Brain pericyte (primary cell): ENCODE results near the gene WHAMM.
"Not testable (repeated sequence)": the region's sequence is repeated elsewhere in the genome, so short reads cannot be mapped to it uniquely, and the experiment has no call there.

Experiments
- DNase-seq: peaks from one replicate; pipeline ENCODE4 v3.0.0-alpha.2; 2012; ENCODE audit warnings: low read depth, low spot score

WHAMM gene

GRCh38 chr15:82803793-82804574, 5.4 kb upstream of the WHAMM start:
- DNase-seq: no peak

- DNase-seq: no peak
Measured at GRCh38 chr15:82804575-82804949, 4.9 kb upstream of the WHAMM start.

GRCh38 chr15:82805994-82806406, 3.4 kb upstream of the WHAMM start, which contains the start of gene FSD2:
Gene FSD2 (minus strand): TSS chr15:82806069. CDS start chr15:82787390, 18,679 bp downstream.
- no peak for DNase-seq

- no peak for DNase-seq
Measured at GRCh38 chr15:82807920-82808633, 1.4 kb upstream of the WHAMM start.

GRCh38 chr15:82808634-82809041, 790 bp upstream of the WHAMM start:
- no peak for DNase-seq

- DNase-seq: no peak
Measured at GRCh38 chr15:82810061-82810889, 847 bp downstream of the WHAMM start.

- DNase-seq: no peak
Measured at GRCh38 chr15:82810890-82811426, 1.5 kb downstream of the WHAMM start.

GRCh38 chr15:82812994-82813393, 3.6 kb downstream of the WHAMM start:
- no peak for DNase-seq

- DNase-seq: no peak
Measured at GRCh38 chr15:82820128-82820527, 10.7 kb downstream of the WHAMM start.

- not testable (repeated sequence) for DNase-seq
Measured at GRCh38 chr15:82821396-82821795, 12.0 kb downstream of the WHAMM start.

GRCh38 chr15:82821851-82822250, 12.4 kb downstream of the WHAMM start:
- not testable (repeated sequence) for DNase-seq

- no peak for DNase-seq
Measured at GRCh38 chr15:82823049-82823448, 13.6 kb downstream of the WHAMM start.

GRCh38 chr15:82828075-82828474, 18.6 kb downstream of the WHAMM start:
- no peak for DNase-seq

- no peak for DNase-seq
Measured at GRCh38 chr15:82829234-82829633, 19.8 kb downstream of the WHAMM start.

- no peak for DNase-seq
Measured at GRCh38 chr15:82830427-82831173, 21.2 kb downstream of the WHAMM start.

GRCh38 chr15:82831894-82832600, 22.6 kb downstream of the WHAMM start:
- no peak for DNase-seq

GRCh38 chr15:82832601-82833361, 23.4 kb downstream of the WHAMM start:
- no peak for DNase-seq

GRCh38 chr15:82833362-82833682, 23.9 kb downstream of the WHAMM start:
- DNase-seq: no peak

- DNase-seq: no peak
Measured at GRCh38 chr15:82835391-82835917, 26.0 kb downstream of the WHAMM start.
